Liver (tissue), 9 donors: ENCODE data around the gene PLCL1. TPM values are rescaled to one million over a fixed set of nuclear protein-coding genes. Genes with fewer than 3 reads are reported as not detected.

ENCODE experiments used
- DNase-seq: peaks from one replicate; pipeline ENCODE4 v3.0.0-alpha.2; 2017; ENCODE audit warnings: low spot score
- H3K27ac ChIP-seq, 2 donors: one replicate each; pipeline ENCODE4 v1.7.0; 2013; ENCODE audit warnings: inconsistent platforms in 2 of 2, low read length in 2 of 2, control low read depth in 1 of 2, low read depth in 1 of 2, mild to moderate bottlenecking in 1 of 2
- H3K27me3 ChIP-seq, 4 donors: one replicate each; pipeline versions ENCODE4 v1.6.1 to v1.7.0; 2013; ENCODE audit warnings: low read length in 3 of 4, inconsistent platforms in 1 of 4, mild to moderate bottlenecking in 1 of 4, moderate library complexity in 1 of 4; ENCODE audit not compliant: control insufficient read depth in 4 of 4, insufficient read depth in 4 of 4
- H3K36me3 ChIP-seq, 4 donors: one replicate each; pipeline versions ENCODE4 v1.6.1 to v1.7.0; 2013; ENCODE audit warnings: low read length in 3 of 4, mild to moderate bottlenecking in 3 of 4, low read depth in 1 of 4, moderate library complexity in 1 of 4; ENCODE audit not compliant: control insufficient read depth in 4 of 4, insufficient read depth in 3 of 4
- H3K4me1 ChIP-seq, 4 donors: one replicate each; pipeline versions ENCODE4 v1.6.1 to v1.7.0; 2013; ENCODE audit warnings: low read length in 3 of 4, mild to moderate bottlenecking in 3 of 4, moderate library complexity in 1 of 4; ENCODE audit not compliant: control insufficient read depth in 4 of 4, insufficient read depth in 4 of 4
- H3K4me3 ChIP-seq, 3 donors: one replicate each; pipeline versions ENCODE4 v1.6.1 to v1.7.0; 2013; ENCODE audit warnings: low read length in 3 of 3, control low read depth in 1 of 3, low read depth in 1 of 3, mild to moderate bottlenecking in 1 of 3
- H3K9ac ChIP-seq, 2 donors: one replicate each; pipeline ENCODE4 v1.7.0; 2013; ENCODE audit warnings: low read length in 2 of 2, mild to moderate bottlenecking in 2 of 2, moderate library complexity in 2 of 2, control low read depth in 1 of 2, low read depth in 1 of 2
- H3K9me3 ChIP-seq, 4 donors: one replicate each; pipeline versions ENCODE4 v1.6.1 to v1.7.0; 2013; ENCODE audit warnings: low read length in 3 of 4; ENCODE audit not compliant: control insufficient read depth in 4 of 4
- ATF3 ChIP-seq: IDR thresholded peaks from 2 replicates; pipeline ENCODE4 v1.6.1; 2016; ENCODE audit warnings: antibody characterized with exemption
- CTCF ChIP-seq: fragments of 150-350 bp; IDR thresholded peaks from 2 replicates; pipeline ENCODE4 v1.5.1; 2017; ENCODE audit warnings: improper control_type of control experiment, low read depth, low read length; ENCODE audit not compliant: missing input control
- FOXA1 ChIP-seq: IDR thresholded peaks from 2 replicates; pipeline ENCODE4 v1.6.1; 2016; ENCODE audit warnings: antibody characterized with exemption
- FOXA2 ChIP-seq: IDR thresholded peaks from 2 replicates; pipeline ENCODE4 v1.6.1; 2016; ENCODE audit warnings: antibody characterized with exemption
- GABPA ChIP-seq, 2 donors: IDR thresholded peaks in 1 of 2; conservative IDR thresholded peaks in 1 of 2; 2 replicates each; pipeline ENCODE4 v1.6.1; 2016; ENCODE audit warnings: antibody characterized with exemption in 2 of 2, mild to moderate bottlenecking in 1 of 2, moderate library complexity in 1 of 2
- HNF4A ChIP-seq, 2 donors: conservative IDR thresholded peaks; 2 replicates each; pipeline ENCODE4 v1.6.1; 2016; ENCODE audit warnings: antibody characterized with exemption in 2 of 2, mild to moderate bottlenecking in 2 of 2
- HNF4G ChIP-seq: IDR thresholded peaks from 2 replicates; pipeline ENCODE4 v1.6.1; 2016; ENCODE audit warnings: antibody characterized with exemption
- JUND ChIP-seq, 2 donors: IDR thresholded peaks; 2 replicates each; pipeline ENCODE4 v1.6.1; 2016; ENCODE audit warnings: antibody characterized with exemption in 2 of 2
- MAX ChIP-seq: IDR thresholded peaks from 2 replicates; pipeline ENCODE4 v1.6.1; 2016; ENCODE audit warnings: antibody characterized with exemption
- NR2F2 ChIP-seq: IDR thresholded peaks from 2 replicates; pipeline ENCODE4 v1.6.1; 2016; ENCODE audit warnings: antibody characterized with exemption
- RAD21 ChIP-seq, 2 donors: IDR thresholded peaks; 2 replicates each; pipeline ENCODE4 v1.6.1; 2016; ENCODE audit warnings: antibody characterized with exemption in 2 of 2, mild to moderate bottlenecking in 2 of 2
- REST ChIP-seq: IDR thresholded peaks from 2 replicates; pipeline ENCODE4 v1.6.1; 2016; ENCODE audit warnings: antibody characterized with exemption, mild to moderate bottlenecking
- RXRA ChIP-seq, 2 donors: IDR thresholded peaks; 2 replicates each; pipeline ENCODE4 v1.6.1; 2017 to 2018; ENCODE audit warnings: antibody characterized with exemption in 2 of 2, mild to moderate bottlenecking in 1 of 2
- SP1 ChIP-seq: IDR thresholded peaks from 2 replicates; pipeline ENCODE4 v1.6.1; 2018; ENCODE audit warnings: antibody characterized with exemption, mild to moderate bottlenecking
- TAF1 ChIP-seq: conservative IDR thresholded peaks from 2 replicates; pipeline ENCODE4 v1.6.1; 2016; ENCODE audit warnings: antibody characterized with exemption, mild to moderate bottlenecking
- YY1 ChIP-seq: IDR thresholded peaks from 2 replicates; pipeline ENCODE4 v1.6.1; 2016; ENCODE audit warnings: antibody characterized with exemption, mild to moderate bottlenecking
- ZBTB33 ChIP-seq: IDR thresholded peaks from 2 replicates; pipeline ENCODE4 v1.6.1; 2016; ENCODE audit warnings: antibody characterized with exemption
- WGBS: extraction: QIAGEN DNeasy Blood & Tissue Kit; methylation state at CpG from one replicate; pipeline ENCODE4 v1.1.7; 2013; 5-methylcytosine and 5-hydroxymethylcytosine counted together
- polyA plus RNA-seq, 2 donors: library from polyadenylated mRNA; stranded (reverse) in 1 of 2; unstranded in 1 of 2; fragments of 200-250 nt in 1 of 2; fragments of >200 nt in 1 of 2; fragmentation: Nextera tagmentation in 1 of 2; extraction: Ambion mirVana in 1 of 2; gene quantifications; one replicate each; pipeline versions ENCODE4 v1.2.1 to v1.2.3, GENCODE V29; 2013 to 2015
- total RNA-seq, 2 donors: library from RNA; depleted of rRNA; stranded (reverse); fragments of >200 nt; gene quantifications; one replicate each; pipeline ENCODE4 v1.2.3, GENCODE V29; 2014
- donor health status: healthy.
- donor health status: healthy.
- donor health status: healthy.
- donor health status: healthy.
- donor health status: healthy.

PLCL1 gene
- total and polyA plus RNA-seq, 4 donors: 0.08 to 0.59 (median 0.31) TPM

- TF ChIP-seq MAX (no peak), JUND (IDR thresholded peaks at IDR 0.05) (no peak), SP1 (no peak), TAF1 (no peak), CTCF (no peak), NR2F2 (no peak), RXRA (IDR thresholded peaks at IDR 0.05) (no peak), ZBTB33 (no peak), GABPA (IDR thresholded peaks at IDR 0.05 in 1 of 2, conservative IDR thresholded peaks at IDR 0.05 in 1 of 2) (no peak)
- Histone ChIP-seq H3K9me3 (no peaks in the 10 kb centered on the region), H3K36me3 (no peaks in the 10 kb centered on the region), H3K27ac (no peak overlapping the region), H3K4me1 (peaks cover 0 to 1% (median 0%) of the 10 kb centered on the region in 4 donors), H3K9ac (no peak overlapping the region), H3K4me3 (no peak overlapping the region), H3K27me3 (no peaks in the 10 kb centered on the region)
- no peak for DNase-seq
- WGBS: 83% methylated on average over 3 of the region's 3 CpGs
Observed at GRCh38 chr2:197879812-197880408, 75.5 kb downstream of the PLCL1 start.

- Histone ChIP-seq H3K27ac (no peak overlapping the region), H3K36me3 (no peaks in the 10 kb centered on the region), H3K9ac (no peak overlapping the region), H3K9me3 (no peaks in the 10 kb centered on the region), H3K27me3 (no peaks in the 10 kb centered on the region), H3K4me3 (no peak overlapping the region), H3K4me1 (peaks cover 0 to 1% (median 0%) of the 10 kb centered on the region in 4 donors)
- 82% methylated on average over 3 of the region's 3 CpGs for WGBS
- TF ChIP-seq YY1 (no peak), HNF4A (conservative IDR thresholded peaks at IDR 0.05) (no peak), CTCF (no peak), SP1 (no peak), FOXA2 (no peak), MAX (no peak), FOXA1 (no peak), ATF3 (no peak), HNF4G (no peak), TAF1 (no peak), RAD21 (IDR thresholded peaks at IDR 0.05) (no peak), ZBTB33 (no peak), RXRA (IDR thresholded peaks at IDR 0.05) (no peak), REST (no peak), NR2F2 (no peak), GABPA (IDR thresholded peaks at IDR 0.05 in 1 of 2, conservative IDR thresholded peaks at IDR 0.05 in 1 of 2) (no peak)
- no peak for DNase-seq
Observed at GRCh38 chr2:197883354-197884032, 79.1 kb downstream of the PLCL1 start.
